Measurements from ENCODE around the gene RFWD3.

GRCh38 chr16:74667255-74667700 lies 601 bp upstream of the RFWD3 start:
- TF ChIP-seq CTCF (IDR thresholded peaks at IDR 0.05) (no peak), REST (IDR thresholded peaks at IDR 0.05; ENCODE audit: insufficient read depth in 1 of 2, low read depth in 2 of 2, low read length in 1 of 2) (no peak), SIN3A (IDR thresholded peaks at IDR 0.05; ENCODE audit: borderline replicate concordance, insufficient read depth, low read depth, low read length) (no peak), POLR2AphosphoS5 (IDR thresholded peaks at IDR 0.05; ENCODE audit: low read depth, low read length) (no peak)

All from Panc1 (cell line).